WERI-Rb-1 (cell line): ENCODE measurements around the gene NPBWR2.
"Not testable (repeated sequence)": the region's sequence is repeated elsewhere in the genome, so short reads cannot be mapped to it uniquely, and the experiment has no call there.

Source experiments
- DNase-seq: peaks from one replicate; pipeline ENCODE4 v3.0.0-alpha.2; 2020
- H3K27ac ChIP-seq: fragments of 250-450 bp; sonication (Bioruptor Pico); 2 replicates; pipeline ENCODE4 v1.5.1; 2020; ENCODE audit warnings: mild to moderate bottlenecking, moderate library complexity
- H3K27me3 ChIP-seq: fragments of 250-450 bp; sonication (Bioruptor Pico); 2 replicates; pipeline ENCODE4 v1.5.1; 2021; ENCODE audit warnings: mild to moderate bottlenecking, low read depth, moderate library complexity; ENCODE audit not compliant: insufficient read depth, severe bottlenecking
- H3K36me3 ChIP-seq: fragments of 250-450 bp; sonication (Bioruptor Pico); 2 replicates; pipeline ENCODE4 v1.5.1; 2020; ENCODE audit warnings: mild to moderate bottlenecking, moderate library complexity
- H3K4me3 ChIP-seq: 2 replicates; pipeline ENCODE4 v1.5.1; 2011; ENCODE audit warnings: low read depth, mild to moderate bottlenecking, control low read depth, low read length
- H3K9me3 ChIP-seq: fragments of 250-450 bp; sonication (Bioruptor Pico); 2 replicates; pipeline ENCODE4 v1.5.1; 2021; ENCODE audit warnings: mild to moderate bottlenecking, moderate library complexity; ENCODE audit not compliant: severe bottlenecking
- TF ChIP-seq, protein P1 (sequence below): IDR thresholded peaks from 2 replicates; pipeline ENCODE4 v1.5.1; 2011; ENCODE audit warnings: low read depth, mild to moderate bottlenecking, control low read depth, inconsistent platforms, low read length

Gene NPBWR2

DNA sequence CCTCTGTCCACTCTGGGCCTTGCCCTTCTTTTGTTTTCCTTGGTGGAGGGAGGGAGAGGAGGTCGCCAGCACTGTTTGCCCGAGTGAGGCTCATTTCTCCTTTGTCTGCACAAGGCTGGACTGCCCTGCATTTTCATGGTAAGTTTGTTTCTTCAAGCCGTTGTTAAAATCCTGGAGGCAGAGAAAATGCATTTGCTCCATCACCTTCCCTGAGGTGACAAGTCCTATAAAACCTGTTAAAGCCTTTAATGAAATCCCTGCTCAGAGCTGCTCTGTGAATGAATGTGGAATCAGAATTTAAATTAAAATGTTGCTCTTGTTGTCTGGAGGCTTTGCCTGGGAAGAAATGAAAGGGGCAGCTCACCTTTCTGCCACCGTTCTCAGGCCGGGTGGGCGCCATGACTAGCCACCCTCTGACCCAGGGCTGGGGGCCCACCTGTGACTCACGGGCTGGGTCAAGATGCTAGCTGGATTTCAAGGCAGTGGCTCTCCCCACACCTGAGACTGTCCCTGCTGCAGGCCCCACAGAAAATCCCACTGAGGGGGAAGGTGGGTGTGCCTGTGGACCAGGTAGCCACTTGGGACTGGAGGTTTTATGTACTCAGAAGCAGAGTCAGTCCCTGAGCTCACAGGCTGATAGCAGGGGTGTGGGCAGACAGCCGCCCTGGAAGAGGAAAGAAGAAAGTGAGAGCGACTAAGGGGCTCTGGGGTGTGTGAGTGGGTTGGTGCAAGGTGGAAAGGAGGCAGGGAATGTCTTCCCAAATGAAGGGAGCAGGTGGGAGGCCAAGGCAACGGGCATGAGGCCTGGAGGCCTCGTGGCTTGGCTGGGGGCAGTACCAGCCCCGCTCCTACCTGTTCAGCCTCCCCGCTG, 32.9 kb upstream of the NPBWR2 start:
- Histone ChIP-seq H3K36me3 (no peaks in the 10 kb centered on the region), H3K4me3 (no peak overlapping the region), H3K27me3 (no peaks in the 10 kb centered on the region), H3K27ac (no peak overlapping the region), H3K9me3 (no peaks in the 10 kb centered on the region)
- no peak for DNase-seq
- TF ChIP-seq, protein P1, sequence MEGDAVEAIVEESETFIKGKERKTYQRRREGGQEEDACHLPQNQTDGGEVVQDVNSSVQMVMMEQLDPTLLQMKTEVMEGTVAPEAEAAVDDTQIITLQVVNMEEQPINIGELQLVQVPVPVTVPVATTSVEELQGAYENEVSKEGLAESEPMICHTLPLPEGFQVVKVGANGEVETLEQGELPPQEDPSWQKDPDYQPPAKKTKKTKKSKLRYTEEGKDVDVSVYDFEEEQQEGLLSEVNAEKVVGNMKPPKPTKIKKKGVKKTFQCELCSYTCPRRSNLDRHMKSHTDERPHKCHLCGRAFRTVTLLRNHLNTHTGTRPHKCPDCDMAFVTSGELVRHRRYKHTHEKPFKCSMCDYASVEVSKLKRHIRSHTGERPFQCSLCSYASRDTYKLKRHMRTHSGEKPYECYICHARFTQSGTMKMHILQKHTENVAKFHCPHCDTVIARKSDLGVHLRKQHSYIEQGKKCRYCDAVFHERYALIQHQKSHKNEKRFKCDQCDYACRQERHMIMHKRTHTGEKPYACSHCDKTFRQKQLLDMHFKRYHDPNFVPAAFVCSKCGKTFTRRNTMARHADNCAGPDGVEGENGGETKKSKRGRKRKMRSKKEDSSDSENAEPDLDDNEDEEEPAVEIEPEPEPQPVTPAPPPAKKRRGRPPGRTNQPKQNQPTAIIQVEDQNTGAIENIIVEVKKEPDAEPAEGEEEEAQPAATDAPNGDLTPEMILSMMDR: no peak

DNA sequence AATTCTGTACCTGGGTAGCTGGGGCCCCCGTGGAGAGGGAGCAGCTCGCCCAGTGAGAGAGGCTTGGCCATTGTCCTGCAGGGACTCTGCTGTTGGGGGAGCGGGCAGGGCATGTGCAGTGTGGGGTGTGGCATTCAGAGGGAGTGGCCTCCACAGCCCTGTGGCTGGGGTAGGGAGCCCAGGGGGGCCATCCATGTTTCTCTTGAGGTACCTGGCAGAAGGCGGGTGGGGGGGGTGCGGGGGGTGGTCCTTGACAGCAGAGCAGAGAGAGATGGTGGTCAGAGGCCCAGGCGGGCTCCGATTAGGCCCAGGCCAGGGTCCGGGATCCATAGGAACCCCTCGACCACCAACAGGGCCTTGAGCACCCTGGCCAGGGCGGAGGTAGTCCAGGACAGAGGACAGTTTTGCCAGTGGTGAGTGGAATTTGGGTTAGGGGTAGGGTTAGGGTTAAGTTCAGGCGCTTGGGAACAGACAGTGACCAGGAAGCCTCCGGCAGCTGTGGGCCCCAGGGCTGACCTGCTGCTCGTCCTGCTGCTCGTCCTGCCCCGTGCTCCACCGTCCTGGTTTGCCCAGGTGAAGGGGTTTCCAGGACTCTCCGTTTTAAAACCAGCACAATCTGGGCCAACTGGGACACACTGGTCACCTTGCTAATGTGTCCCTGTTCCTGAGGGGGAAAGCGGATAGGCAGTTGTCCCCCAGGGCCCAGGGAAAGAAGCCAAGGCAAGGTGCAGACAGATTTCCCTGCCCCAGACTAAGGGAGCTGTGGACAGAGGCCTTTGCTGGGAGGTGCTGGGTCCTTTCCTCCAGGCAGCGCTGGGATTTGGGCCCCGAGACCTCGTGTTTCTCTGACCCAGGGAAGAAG, 32.1 kb upstream of the NPBWR2 start:
- Histone ChIP-seq H3K9me3 (no peaks in the 10 kb centered on the region), H3K27ac (no peak overlapping the region), H3K36me3 (no peaks in the 10 kb centered on the region), H3K27me3 (no peaks in the 10 kb centered on the region), H3K4me3 (no peak overlapping the region)
- DNase-seq: no peak
- TF ChIP-seq, protein P1: no peak

DNA sequence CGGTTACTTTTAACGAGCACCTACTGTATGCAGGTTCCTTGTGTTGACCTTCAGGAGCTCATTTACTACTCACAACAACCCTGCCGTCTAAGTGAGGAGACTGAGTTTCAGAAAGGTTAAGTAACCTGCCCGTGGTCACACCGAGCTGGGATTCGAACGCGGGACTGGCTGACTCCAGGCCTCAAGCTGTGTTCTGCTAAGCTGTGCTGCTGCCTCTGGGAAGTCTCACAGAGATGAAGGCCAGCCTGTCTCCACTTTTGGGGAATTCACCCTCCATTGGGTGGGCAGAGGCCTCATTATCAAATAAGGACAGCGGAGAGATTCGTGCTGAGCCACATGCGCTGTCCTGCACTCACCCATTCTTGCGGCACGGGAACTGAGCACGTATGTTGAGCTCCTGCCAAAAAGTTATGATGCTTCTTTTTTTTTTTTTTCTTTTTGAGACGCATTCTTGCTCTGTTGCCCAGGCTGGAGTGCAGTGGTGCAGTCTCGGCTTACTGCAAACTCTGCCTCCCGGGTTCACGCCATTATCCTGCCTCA, 31.0 kb upstream of the NPBWR2 start:
- no peaks in the 10 kb centered on the region for H3K36me3 ChIP-seq
- H3K9me3 ChIP-seq: no peaks in the 10 kb centered on the region
- H3K27me3 ChIP-seq: no peaks in the 10 kb centered on the region
- TF ChIP-seq, protein P1: no peak
- no peak overlapping the region for H3K4me3 ChIP-seq
- no peak for DNase-seq
- no peak overlapping the region for H3K27ac ChIP-seq

DNA sequence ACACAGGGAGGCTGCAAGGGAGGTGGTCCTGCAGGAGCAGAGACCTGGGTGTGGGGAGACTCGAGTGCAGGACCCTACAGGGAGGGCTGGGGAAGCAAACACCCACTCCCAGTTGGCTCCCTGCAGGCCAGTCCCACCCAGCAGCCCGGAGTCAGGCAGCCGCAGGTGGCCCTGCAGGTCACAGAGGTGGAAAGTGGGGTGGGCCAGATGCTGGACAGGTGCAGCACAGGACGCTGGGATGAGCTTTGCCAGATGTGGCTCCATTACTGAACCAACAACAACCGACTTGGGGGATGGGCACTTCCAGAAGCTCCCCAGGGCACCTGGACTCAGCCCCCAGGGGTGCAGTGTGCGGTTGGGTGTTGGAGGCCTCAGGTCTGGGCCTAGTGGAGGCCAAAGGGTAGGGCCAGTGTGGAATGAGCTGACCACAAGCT, 30.2 kb upstream of the NPBWR2 start:
- no peaks in the 10 kb centered on the region for H3K36me3 ChIP-seq
- DNase-seq: no peak
- H3K27me3 ChIP-seq: no peaks in the 10 kb centered on the region
- TF ChIP-seq, protein P1: no peak
- no peaks in the 10 kb centered on the region for H3K9me3 ChIP-seq
- no peak overlapping the region for H3K4me3 ChIP-seq
- H3K27ac ChIP-seq: no peak overlapping the region

GRCh38 chr20:64136004-64136710, 28.8 kb upstream of the NPBWR2 start:
- DNase-seq: no peak
- Histone ChIP-seq H3K36me3 (no peaks in the 10 kb centered on the region), H3K9me3 (no peaks in the 10 kb centered on the region), H3K27ac (no peak overlapping the region), H3K4me3 (no peak overlapping the region), H3K27me3 (no peaks in the 10 kb centered on the region)
- TF ChIP-seq, protein P1: no peak

- H3K36me3 ChIP-seq, H3K27ac ChIP-seq, H3K27me3 ChIP-seq, H3K4me3 ChIP-seq, DNase-seq, H3K9me3 ChIP-seq: not testable (repeated sequence)
Observed at GRCh38 chr20:64134744-64135143, 27.4 kb upstream of the NPBWR2 start.
